ENCODE measurements around the gene UTP14C. TPM values are rescaled to one million over a fixed set of nuclear protein-coding genes. Genes with fewer than 3 reads are reported as not detected.

UTP14C gene
- total RNA-seq, result 8.6 and 10.7 TPM in 2 replicates

GRCh38 chr13:52024481-52024880 is at the start of gene UTP14C:
UTP14C (plus strand) TSS chr13:52024691; CDS start chr13:52028805, 4,114 bp downstream.

GRCh38 chr13:52010890-52011631 is 13.4 kb upstream of the UTP14C start, which contains the start of gene ATP7B:
ATP7B (minus strand) TSS chr13:52011450; CDS start chr13:52011337, 113 bp downstream.

GRCh38 chr13:52011632-52012511 is 12.6 kb upstream of the UTP14C start, which contains the start of gene ALG11:
ALG11 (plus strand) TSS chr13:52012398; CDS start chr13:52012419, 21 bp downstream.

Other genes starting within 250 kb of the UTP14C start
- gene DHRS12, start 220.5 kb upstream of the UTP14C start, total RNA-seq, result 5.7 and 6.1 TPM in 2 replicates
- not detected in 2 replicates for gene TMEM272, start 179.5 kb upstream of the UTP14C start, total RNA-seq
- gene CCDC70, start 162.7 kb upstream of the UTP14C start, total RNA-seq, result not detected in 2 replicates
- 2.2 and 6.8 TPM in 2 replicates for gene ATP7B, start 13.2 kb upstream of the UTP14C start, total RNA-seq
- gene ALG11, start 12.3 kb upstream of the UTP14C start, total RNA-seq, result 9.9 and 20.5 TPM in 2 replicates
- gene NEK5, start 104.4 kb downstream of the UTP14C start, total RNA-seq, result not detected in 2 replicates
- 10.5 and 10.7 TPM in 2 replicates for gene NEK3, start 134.9 kb downstream of the UTP14C start, total RNA-seq

All from pericardium fibroblast (primary cell).